ENCODE data around the gene GSTK1.

The GSTK1 gene

GRCh38 chr7:143315776-143316175 is 52.5 kb downstream of the GSTK1 start, which contains the start of gene CLCN1:
TSS of gene CLCN1 (plus strand) at chr7:143316111. CDS start at chr7:143316213, 102 bp downstream.
- no peak for ATAC-seq
- no peak for TF ChIP-seq ZNF565 (CRISPR knock-in tag; conservative IDR thresholded peaks at IDR 0.05; ENCODE audit: low read depth)

- no peak for ATAC-seq
- TF ChIP-seq ZFP3 (CRISPR knock-in tag; IDR thresholded peaks at IDR 0.05) = no peak
- TF ChIP-seq ESRRG (CRISPR knock-in tag; IDR thresholded peaks at IDR 0.05) = no peak
- TF ChIP-seq POU6F1 (CRISPR knock-in tag; IDR thresholded peaks at IDR 0.05; ENCODE audit: borderline replicate concordance, low read depth) = no peak
- no peak for TF ChIP-seq ZFP30 (CRISPR knock-in tag; IDR thresholded peaks at IDR 0.05)
- no peak for TF ChIP-seq ISL1 (CRISPR knock-in tag; IDR thresholded peaks at IDR 0.05)
- TF ChIP-seq TOX (CRISPR knock-in tag; IDR thresholded peaks at IDR 0.05; ENCODE audit: borderline replicate concordance) = no peak
- no peak for TF ChIP-seq PPARA (CRISPR knock-in tag; IDR thresholded peaks at IDR 0.05; ENCODE audit: borderline replicate concordance)
- no peak for TF ChIP-seq CSDC2 (CRISPR knock-in tag; IDR thresholded peaks at IDR 0.05)
- no peak for TF ChIP-seq TSHZ2 (CRISPR knock-in tag; IDR thresholded peaks at IDR 0.05)
- no peak for TF ChIP-seq ZNF8 (CRISPR knock-in tag; IDR thresholded peaks at IDR 0.05)
- TF ChIP-seq ARNTL (CRISPR knock-in tag; IDR thresholded peaks at IDR 0.05; ENCODE audit: borderline replicate concordance, low read depth) = no peak
- no peak for TF ChIP-seq CREB5 (CRISPR knock-in tag; IDR thresholded peaks at IDR 0.05; ENCODE audit: low read depth)
- TF ChIP-seq PATZ1 (CRISPR knock-in tag; IDR thresholded peaks at IDR 0.05; ENCODE audit: borderline replicate concordance) = no peak
- no peak for TF ChIP-seq CSRNP3 (CRISPR knock-in tag; IDR thresholded peaks at IDR 0.05)
- TF ChIP-seq SNAI2 (CRISPR knock-in tag; IDR thresholded peaks at IDR 0.05) = no peak
- TF ChIP-seq GLIS3 (CRISPR knock-in tag; IDR thresholded peaks at IDR 0.05) = no peak
Observed at GRCh38 chr7:143316492-143316891, 53.3 kb downstream of the GSTK1 start.

- no peak for ATAC-seq
- no peak for TF ChIP-seq ZC3H10 (CRISPR knock-in tag; IDR thresholded peaks at IDR 0.05)
- no peak for TF ChIP-seq ZFP3 (CRISPR knock-in tag; IDR thresholded peaks at IDR 0.05)
- TF ChIP-seq ZNF70 (CRISPR knock-in tag; IDR thresholded peaks at IDR 0.05) = no peak
- no peak for TF ChIP-seq ESRRG (CRISPR knock-in tag; IDR thresholded peaks at IDR 0.05)
- TF ChIP-seq PPARA (CRISPR knock-in tag; IDR thresholded peaks at IDR 0.05; ENCODE audit: borderline replicate concordance) = no peak
- TF ChIP-seq PATZ1 (CRISPR knock-in tag; IDR thresholded peaks at IDR 0.05; ENCODE audit: borderline replicate concordance) = no peak
- TF ChIP-seq ZNF565 (CRISPR knock-in tag; conservative IDR thresholded peaks at IDR 0.05; ENCODE audit: low read depth) = no peak
- TF ChIP-seq OSR1 (CRISPR knock-in tag; IDR thresholded peaks at IDR 0.05) = no peak
- TF ChIP-seq RARB (CRISPR knock-in tag; IDR thresholded peaks at IDR 0.05) = no peak
- no peak for TF ChIP-seq ARNTL (CRISPR knock-in tag; IDR thresholded peaks at IDR 0.05; ENCODE audit: borderline replicate concordance, low read depth)
- no peak for TF ChIP-seq SNAI2 (CRISPR knock-in tag; IDR thresholded peaks at IDR 0.05)
- TF ChIP-seq ZFP30 (CRISPR knock-in tag; IDR thresholded peaks at IDR 0.05) = no peak
- no peak for TF ChIP-seq GLIS3 (CRISPR knock-in tag; IDR thresholded peaks at IDR 0.05)
Observed at GRCh38 chr7:143318661-143319060, 55.4 kb downstream of the GSTK1 start.
